Sigmoid colon (tissue), 4 donors: ENCODE measurements around the gene ABCA5.

ENCODE experiments used
- CTCF ChIP-seq, 4 experiments: fragments of 450-650 bp in 3 of 4; fragments of 200-600 bp in 1 of 4; IDR thresholded peaks; one replicate each; pipeline ENCODE4 v1.5.1; 2016 to 2019; ENCODE audit warnings: antibody characterized with exemption in 4 of 4, mild to moderate bottlenecking in 3 of 4, moderate library complexity in 2 of 4
- POLR2A ChIP-seq, 2 donors: fragments of 450-650 bp; IDR thresholded peaks; one replicate each; pipeline ENCODE4 v1.6.1; 2016; ENCODE audit warnings: antibody characterized with exemption in 2 of 2, mild to moderate bottlenecking in 2 of 2, moderate library complexity in 2 of 2
- POLR2AphosphoS5 ChIP-seq, 4 donors: sonication (generic); formaldehyde crosslinking; IDR thresholded peaks; one replicate each; pipeline ENCODE4 v1.6.1; 2017; ENCODE audit warnings: antibody characterized with exemption in 4 of 4

DNA sequence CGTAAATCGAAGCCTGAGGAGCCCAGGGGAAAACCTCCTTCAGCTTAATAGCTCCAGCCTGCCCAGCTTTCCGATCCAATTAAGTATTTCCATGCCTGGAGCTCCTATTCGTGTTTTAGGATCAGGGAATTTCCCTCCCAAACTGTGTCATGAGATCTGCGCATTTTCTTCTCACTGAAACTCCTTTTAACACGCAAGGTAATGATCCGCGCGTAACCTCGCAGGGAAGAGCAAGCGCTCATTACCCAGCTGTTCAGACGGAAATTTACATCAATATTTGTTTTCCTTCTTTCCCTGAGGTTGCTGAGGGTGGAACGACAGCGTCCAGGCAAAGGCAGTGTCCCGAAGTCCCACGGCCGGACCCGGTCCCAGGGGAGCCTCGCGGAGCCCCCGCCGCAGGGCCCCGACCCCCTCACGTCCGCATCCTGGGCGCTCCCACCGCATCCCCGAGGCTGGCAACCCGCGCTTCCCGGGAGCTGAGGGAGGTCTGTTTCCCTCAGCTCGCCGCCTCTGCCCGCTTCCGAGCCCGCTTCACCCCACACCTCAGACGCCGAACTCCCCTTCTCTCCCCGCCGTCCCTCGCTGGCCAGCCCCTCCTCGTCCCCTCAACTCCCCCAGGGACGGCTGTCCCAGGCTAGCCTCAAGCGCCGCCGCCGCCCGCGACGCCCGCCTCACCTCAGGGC lies 415 bp downstream of the ABCA5 start:
- TF ChIP-seq POLR2A (IDR thresholded peaks at IDR 0.05) (peak in 1 of 2 donors; percentile 12), CTCF (IDR thresholded peaks at IDR 0.05) (no peak), POLR2AphosphoS5 (IDR thresholded peaks at IDR 0.05) (no peak)
